ENCODE measurements around the gene GCG.

The GCG gene

DNA sequence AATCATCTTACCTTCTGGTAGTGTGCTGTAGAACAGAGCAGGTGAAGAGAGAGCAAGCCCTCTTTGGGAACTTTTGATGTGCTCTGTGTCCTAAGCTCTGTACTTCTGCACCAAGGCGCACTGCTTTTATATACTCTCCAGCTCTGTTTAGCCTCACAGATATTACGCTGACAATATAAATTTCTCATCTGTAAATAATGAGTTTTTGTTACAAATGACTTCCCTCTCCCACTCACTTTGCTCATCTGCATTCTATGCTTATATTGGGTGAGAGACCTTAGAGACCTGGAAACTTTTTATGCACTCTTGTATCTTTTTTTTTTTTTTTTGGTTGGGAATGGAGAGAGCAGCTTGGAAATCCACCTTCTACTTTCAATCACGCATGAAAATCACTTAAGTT lies at the start of gene GCG:
TSS of gene GCG (minus strand) at position 101 of the 400 bp plus-strand sequence. CDS start 3,069 bp downstream, outside the sequence.
- DNase-seq, result no peak

DNA sequence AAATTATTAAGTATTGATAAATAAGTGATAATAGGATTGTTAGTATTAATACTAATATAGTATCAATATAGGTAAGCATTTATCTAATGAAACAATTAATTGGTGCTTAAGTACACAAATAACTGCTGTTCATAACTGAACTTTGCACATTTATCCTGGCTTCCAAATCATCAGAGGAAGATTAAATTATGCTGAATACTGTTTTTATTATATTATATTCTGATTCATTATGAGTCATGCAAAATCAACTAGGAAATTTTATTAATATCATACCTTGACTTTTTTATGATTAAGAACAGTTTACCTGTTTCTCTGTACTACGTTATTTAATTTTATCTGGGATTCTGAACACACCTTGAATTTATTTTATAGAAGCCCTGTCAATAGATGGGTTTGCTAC lies 48.6 kb upstream of the GCG start:
- DNase-seq, result no peak

DNA sequence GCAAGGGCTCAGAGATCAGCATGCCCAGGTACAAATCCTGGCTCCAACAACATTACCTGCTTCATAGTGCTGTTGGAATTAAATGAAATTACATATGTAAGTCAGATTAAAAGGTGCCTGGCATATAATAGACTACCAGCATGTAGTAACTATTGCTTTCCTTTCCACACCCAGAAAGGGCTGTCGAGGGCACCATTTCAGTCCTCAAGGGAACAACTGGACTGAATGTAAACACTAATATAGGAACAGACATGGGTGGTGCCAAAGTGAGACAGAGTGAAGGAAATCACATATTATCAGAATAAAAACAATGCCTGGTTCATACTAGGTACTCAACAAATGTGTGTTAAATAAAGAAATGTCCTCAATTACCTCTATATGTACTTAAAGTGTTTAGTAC lies 47.9 kb upstream of the GCG start:
- DNase-seq, result no peak

DNA sequence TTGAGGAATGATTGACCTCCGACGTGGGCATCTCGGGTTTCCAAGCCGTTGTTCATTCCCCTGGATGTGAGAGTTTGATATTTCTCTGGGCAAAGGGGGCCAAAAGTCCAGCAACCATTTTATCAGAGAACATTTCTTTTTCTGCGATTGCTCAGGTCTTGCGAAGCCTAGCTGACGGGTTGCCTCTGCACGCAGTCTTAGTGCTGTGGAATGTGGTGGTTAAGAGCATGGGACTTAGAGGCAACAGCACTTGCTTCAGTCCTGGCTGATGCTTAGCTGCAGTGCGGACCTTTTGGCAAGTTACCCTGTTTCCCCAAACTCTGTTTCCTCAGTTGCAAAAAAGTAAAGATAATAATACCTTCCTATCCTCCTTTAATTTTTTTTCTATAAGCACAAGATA lies 46.2 kb upstream of the GCG start:
- no peak for DNase-seq

DNA sequence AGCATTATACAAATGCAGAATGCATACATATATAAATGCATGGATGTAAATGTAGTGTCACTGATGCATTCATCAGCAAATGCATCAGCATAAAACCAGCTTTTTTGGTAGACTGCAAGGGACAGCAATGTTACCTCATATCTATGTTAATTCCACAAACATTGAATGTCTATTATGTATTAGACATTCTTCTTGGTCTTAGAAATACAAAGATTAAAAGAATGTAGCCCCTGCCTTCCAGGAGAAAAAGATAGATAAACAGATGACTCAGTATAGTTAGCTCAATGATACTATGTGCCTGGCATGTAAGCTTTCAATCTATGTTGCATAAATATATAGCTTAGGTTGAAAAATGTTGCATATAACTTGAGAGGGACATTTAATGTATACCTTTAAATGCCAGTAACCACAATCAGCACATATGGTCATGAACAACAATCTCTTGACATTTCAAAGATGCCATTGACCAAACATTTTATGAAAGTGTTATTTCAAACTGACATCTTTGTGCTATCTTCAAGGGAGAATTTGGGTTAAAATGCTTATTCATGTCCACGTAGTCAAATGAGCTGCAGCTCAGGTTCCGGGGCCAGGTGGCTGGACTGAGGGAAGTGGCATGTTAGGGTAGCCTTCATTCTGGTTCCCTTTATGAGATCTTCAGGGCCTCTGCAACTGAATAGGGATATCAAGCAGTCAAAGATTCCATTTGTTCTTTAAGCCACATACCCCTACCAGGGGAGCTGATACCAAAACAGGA lies 45.2 kb upstream of the GCG start:
- no peak for DNase-seq

DNA sequence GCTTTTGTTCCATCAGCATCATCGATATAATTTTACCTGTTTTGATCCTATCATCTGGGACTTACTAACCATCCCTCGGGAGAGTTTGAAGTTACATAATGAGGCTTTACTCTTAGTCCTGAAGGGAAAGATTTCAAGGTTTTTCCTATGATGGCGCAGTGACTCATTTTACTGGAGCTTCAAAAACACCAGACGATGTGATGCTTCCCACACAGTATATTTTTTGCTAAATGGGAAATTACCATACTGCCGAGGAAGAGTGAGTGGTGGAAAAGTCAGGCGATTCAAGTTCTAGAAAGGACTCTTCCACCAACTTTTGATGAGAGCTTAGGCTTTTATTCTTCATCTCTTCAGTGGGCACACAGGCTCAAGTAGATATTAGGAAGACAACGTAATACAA lies 44.6 kb upstream of the GCG start:
- DNase-seq, result no peak

DNA sequence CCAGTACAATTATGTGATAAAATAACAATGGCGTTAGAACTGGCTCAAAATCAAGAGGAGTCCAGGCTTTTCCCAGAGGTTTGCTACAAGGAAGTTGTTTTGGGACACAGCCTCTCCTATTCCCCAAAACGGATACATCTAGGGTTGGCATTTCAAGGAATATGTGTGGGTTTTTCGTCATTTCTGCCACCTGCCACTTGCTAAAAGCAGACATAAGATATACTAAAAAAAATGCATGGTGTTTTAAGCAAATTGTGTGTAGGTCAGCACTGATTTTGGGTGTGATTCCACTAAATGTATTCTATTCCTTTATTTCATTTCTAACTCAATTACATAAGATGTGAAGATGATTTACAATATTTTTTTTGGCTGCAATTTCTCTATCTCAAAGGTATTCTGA lies 36.4 kb upstream of the GCG start:
- DNase-seq, result no peak

DNA sequence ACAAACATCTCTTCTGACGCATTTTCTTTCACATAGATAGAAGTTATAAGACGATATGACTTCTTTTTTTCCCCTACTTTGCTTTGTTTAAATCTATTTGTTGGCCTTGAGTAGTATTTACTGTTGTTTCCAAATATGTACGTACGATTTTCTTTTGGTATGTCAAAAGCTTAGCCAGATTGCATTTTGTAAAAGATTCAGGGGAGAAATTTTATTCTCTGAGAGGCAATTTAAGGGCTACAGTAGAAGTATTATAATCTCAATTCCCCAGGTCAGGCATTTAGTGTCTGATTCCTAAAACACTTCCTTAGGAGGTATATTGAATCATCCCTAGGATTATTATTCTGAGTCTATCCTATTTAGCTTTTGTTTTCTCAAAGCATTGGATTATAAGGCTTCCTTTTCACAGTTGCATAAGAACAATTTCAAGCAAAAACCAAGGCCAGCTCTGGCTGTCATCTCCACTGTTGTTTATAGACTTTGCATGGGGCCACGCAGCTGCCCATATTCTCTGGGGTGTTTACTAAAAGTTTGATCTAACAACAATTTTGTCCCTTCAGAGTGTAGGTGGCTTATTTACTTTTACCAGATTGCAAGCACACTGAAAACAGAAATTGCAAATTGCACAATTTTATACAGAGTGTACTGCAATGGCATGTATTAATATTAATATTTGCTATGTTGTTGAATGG lies 33.6 kb upstream of the GCG start:
- no peak for DNase-seq

DNA sequence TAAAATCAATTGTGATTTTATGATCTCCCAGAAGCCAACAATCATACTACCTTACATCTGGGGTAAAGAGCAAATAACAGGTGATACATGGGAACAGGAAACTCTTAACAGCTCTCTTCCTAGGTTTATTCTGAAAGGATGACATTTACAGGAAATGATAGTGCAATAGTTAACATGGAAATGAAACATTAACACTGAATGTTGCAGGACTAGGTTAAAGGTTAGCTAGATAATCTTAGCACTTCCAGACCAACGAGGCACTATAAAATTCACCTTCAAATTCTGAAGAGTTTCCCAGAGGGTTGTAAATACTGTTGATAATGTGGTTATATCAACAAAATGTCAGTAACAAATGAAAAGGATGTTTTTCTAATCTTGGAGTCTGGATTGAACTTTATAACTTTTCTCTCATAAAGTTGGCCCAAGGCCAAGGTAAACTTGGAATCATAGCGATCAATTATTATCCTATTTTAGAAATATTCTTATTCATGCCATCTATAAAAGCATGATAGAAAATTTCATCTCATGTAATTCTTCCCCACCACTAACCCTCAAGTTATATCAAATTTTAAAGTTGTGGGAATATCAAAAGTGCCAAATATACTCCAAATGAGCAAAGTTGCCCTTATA lies 32.9 kb upstream of the GCG start:
- DNase-seq, result no peak

DNA sequence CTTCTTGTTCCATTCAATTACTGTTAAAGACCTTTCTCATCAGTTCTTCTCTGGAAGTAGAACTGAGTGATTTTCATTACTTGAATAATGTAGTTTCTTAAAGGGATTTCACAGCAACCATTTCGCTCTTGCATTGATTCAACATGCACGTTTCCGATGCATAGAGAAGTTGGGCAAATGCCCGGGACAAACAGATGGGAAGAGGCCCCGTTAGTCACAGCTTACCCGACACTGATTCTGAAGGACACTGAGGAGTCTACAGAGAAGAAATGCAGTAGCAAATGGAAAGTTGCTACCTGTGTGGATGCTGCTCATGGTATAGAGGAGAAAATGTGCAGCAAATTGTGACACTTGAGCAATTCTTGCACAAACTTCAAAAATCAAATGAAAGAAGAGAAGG lies 32.3 kb upstream of the GCG start:
- DNase-seq, result no peak

DNA sequence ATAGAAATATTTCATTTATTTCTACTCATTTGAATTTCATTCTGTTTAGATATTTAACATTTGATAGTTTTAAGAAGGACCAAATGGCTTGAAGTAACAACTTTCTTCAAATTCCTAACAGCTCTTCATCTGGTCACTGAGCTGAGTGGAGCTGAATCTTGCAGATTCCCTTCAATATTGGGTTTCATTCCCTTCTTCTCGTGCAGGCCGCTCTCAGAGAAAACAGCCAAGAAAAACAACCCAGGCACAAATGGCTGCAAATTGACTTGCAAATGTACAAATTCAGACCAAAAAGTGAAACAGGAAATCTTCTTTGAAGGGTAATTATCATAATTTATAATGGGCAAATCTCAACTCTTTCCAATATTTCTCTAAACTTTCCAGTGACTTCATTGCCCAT lies 30.3 kb upstream of the GCG start:
- DNase-seq, result no peak

DNA sequence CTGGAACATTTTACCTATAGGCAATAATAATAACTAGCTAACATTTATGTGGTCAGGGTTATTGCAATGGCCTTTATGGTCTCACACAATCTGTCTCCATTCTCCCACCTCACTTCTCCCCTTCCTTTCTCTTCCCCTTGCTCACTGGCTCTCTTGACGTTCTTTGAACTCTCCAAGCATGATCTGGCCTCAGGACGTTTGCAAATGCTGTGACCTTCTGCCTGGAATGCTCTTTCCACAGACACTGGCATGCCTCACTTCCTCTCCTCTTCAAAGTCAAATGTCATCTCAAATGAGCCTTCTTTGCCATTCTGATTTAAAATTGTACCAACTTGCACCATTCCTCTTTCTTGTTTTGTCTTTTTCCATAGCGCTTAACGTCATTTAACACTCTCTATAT lies 25.3 kb upstream of the GCG start:
- DNase-seq, result no peak

DNA sequence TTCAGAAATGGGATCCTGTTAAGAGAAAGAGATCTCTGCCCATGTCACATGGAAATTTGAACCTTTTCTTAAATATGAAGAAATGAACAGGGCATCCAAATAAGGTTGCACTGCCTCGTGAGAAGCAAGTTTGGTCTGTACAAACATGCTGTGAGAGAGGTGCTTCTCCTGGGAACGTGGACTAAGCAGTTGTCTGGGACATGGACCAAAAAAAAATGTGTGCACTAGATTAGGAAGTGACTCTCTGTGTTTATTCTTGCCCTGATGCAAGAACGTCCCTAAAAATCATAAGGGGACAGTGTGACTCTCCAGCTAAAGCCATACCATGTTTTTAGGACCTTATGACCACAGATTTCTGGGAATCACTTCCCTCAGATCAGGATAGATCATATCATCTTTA lies 23.7 kb upstream of the GCG start:
- DNase-seq, result no peak

DNA sequence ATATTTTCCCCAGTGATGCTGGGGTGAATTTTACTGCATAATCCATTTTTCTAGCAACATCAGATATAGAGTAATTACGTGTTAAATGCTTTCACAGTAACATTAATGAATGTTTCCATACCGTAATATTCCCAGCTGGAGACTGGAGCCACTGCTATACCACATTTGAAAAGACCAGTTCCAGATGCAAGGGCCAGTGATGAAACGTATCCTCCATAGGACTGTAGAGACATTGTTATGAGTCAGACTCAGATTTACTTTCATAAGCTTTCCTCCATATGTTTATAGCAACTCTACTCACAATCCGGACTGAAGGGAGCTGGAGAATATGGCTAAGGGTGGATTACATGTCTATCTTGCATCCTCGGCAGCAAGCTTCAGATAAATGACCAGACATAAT lies 22.7 kb upstream of the GCG start:
- no peak for DNase-seq

DNA sequence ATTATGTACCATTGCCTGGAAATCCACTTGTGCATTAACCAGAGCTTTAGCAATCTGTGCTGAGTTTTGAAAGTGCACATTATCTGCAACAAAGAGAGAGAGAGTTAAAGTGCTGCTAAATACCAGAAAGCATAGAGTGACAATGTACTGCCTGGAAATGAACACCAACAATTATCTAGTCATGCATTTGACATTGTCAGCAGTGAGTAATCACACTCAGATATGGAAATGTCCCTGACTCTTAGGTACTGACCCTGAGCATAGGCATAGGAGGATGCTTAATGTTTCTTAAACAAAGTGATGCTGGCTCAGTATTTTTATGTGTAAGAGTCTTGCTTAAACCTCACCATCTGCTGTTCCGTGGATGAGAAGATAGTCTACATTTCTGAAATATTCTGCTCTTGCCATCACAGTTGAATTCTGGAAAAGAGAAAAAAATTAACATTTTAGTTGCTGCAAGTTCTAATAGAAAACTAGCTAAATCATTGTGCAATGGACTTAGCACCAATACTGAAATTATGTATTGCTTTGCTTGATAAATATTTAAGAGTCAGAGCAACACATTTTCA lies 20.8 kb upstream of the GCG start:
- DNase-seq, result no peak

DNA sequence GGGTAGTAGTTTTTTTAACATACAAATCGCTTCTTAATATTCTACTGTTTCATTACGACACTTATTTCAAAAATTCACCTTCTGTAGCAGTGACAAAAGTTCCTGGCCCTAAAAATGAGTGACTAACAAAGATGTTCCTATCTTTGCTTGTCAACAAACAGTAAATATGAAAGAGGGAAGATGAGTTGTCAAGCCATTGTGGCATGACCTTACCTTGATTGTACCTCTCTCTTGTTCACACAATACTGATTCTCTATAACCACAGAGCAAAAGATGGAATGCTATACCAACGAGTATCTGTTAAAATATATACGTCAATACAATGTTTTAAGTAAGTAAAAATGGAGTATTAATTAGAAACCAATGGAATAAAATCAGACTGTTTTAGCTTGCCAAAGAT lies 14.7 kb upstream of the GCG start:
- no peak for DNase-seq

DNA sequence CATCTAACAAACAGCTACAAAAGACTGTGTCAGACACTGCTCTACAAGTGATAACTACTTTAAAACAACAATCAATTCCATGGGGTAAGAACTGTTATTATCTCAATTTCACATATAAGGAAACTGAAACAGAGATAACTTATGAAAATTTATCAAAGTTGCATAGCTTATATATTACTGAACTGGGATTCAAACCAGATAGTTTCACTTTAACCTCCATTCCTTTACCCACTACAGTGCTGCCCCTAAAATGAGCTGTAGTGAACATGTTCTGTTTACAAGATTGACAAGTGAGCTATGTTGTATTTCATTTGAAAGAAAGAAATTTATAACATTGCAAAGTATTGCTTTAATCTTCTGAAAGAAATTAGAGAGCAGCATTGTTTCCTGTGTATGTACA lies 14.1 kb upstream of the GCG start:
- DNase-seq, result no peak

DNA sequence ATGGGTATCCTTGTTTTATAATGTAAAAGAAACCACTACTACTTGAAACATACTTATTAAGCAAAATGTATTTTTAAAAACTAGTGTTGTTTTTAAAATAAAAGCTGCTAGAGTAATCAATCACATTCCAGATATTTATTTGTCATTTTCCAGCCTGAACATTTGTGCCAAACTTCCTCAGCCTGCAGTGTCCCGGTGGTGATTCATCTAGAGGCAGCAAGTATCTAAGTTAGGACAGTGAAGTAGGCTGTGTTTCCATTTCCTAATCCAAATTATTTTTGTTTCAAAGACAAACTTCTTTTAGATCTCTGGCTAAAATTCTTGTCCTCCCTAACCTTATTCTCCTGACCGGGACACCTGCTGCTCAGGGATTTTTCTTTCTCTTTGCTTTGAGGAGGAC lies 12.8 kb upstream of the GCG start:
- no peak for DNase-seq

DNA sequence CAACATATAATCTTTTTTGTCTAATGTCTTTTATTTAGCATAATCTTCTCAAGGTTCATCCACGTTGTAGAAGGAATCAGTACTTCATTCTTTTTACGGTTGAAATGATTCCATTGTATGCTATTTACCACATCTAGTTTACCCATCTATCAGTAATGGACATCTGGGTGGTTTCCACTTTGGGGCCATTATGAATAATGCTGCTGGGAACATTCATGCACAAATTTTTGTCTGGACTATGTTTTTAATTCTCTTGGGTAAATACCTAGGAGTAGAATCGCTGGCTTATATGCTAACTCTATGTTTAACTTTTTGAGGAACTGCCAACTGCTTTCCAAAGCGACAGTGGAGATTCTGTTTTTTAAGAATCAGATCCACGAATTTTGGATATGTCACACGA lies 7.4 kb upstream of the GCG start:
- DNase-seq, result no peak

DNA sequence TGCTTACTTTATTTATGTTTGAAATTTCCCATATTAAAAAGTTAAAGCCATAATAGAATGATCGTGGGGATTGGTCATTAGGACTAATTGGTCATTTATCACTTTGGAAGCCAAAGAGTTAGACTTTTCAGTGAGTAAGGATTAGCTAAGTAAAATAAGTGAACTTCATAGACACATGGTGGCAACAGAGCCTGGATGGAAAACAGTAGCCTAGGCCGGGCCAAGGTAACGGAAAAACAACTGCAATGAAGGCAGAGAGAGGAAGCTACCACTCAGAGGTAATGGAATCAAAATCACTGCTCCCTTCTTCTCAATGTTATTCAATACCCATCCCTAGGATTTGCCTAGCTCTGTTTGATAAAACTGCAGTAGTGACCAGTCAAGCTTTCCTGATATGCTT lies 4.1 kb upstream of the GCG start:
- DNase-seq, result no peak

DNA sequence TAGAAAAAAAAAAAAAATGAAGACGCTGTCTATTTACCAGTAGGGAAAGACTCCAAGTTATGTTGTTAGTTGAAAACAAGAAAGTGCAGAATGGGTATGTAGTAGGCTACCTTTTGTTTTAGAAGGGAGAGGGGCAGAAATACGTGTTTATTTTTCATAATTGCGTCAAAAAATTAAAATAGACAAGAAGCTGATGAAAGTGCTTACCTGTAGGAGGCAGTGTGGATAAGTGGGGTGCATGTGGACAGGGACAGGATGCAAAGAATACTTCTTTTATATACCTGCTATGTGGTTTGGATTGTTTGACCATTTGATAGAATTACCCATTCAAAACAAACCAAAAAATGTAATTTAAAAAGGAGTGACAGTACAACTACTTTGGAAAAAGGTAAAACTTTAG lies 3.0 kb upstream of the GCG start:
- no peak for DNase-seq

DNA sequence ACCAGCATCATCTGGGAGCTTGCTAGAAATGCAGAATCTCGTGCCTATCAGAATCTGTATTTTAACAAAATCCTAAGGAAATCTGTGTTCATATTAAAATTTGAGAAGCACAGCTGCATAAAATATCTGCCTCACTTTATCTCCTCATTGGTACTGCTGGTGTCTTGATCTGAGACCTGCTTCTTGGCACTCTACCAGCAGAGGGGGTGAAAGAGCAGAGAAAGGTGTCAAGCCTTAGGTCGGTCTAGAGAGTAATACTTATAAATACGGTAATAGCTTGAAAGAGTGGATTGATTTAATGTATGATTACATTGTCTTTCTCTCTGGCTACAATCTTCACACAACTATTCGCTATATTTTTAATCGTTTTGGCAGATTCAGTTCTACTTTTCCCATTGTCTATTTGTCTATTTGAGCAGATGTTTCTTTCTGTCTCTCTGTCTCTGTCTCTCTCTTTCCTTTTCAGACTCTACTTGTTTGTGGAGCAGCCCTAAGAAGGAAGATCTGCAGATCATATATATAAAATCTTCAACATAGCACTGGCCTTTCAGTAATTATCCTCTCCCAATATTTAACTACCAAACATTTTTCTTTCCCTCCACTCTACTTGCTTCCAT lies 1.7 kb upstream of the GCG start:
- peak; percentile 11 for DNase-seq

DNA sequence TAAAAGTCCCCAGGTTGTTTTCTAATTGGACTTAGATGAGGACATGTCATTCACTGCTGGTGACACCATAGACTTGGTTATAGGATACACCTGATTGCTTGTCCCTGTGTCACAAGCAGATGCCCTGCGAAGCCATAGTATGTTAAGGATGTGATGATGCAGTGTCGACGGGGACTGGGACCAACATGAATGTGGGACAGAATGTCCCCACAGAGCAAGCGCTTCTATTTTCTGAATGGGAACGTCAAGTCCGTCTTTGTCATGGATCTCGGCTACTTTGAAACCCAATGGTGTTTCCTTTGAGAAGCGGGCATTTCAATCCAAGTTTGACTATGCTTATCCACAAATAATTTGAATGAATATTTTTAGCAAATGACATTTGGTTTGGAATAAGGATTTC lies 2.1 kb downstream of the GCG start:
- no peak for DNase-seq

DNA sequence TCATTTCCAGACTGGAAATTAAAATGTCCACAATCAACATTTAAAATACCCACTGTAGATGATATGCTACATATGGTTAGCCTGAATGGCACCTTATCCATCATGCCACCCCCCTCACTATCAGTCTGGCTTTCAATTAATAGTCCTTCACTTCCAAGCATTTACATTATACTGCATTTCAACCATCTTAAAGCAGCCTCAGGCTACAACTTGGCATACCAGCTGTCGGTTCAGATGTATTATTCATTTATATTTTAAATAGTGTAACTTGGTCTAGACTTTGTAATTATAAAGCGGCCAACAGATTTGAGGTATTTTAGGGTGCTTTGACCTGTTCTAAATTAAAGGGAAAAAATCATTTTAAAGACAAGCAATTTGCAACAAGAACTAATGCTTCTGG lies 2.6 kb downstream of the GCG start:
- no peak for DNase-seq
